Activated CD4-positive, alpha-beta T cell treated with anti-CD3 and anti-CD28 coated beads, Interleukin-2, amount 10 ng/mL, durations not matched to agents 24 days and 14 days (primary cell): ENCODE data around the gene PSMD1. TPM values are rescaled to one million over a fixed set of nuclear protein-coding genes. Genes with fewer than 3 reads are reported as not detected.
"Not testable (repeated sequence)": the region's sequence is repeated elsewhere in the genome, so short reads cannot be mapped to it uniquely, and the experiment has no call there.

Experiments used
- DNase-seq: peaks from one replicate; pipeline ENCODE4 v3.0.0; 2022
- H3K27ac Mint-ChIP-seq: one replicate; pipeline ENCODE4 v1.8.0; 2022; ENCODE audit warnings: mild to moderate bottlenecking, mixed read lengths
- H3K27me3 Mint-ChIP-seq: one replicate; pipeline ENCODE4 v1.8.0; 2022; ENCODE audit warnings: mixed read lengths
- H3K36me3 Mint-ChIP-seq: one replicate; pipeline ENCODE4 v1.8.0; 2022; ENCODE audit warnings: low read depth, mild to moderate bottlenecking, mixed read lengths
- H3K4me1 Mint-ChIP-seq: one replicate; pipeline ENCODE4 v1.8.0; 2021; ENCODE audit warnings: mixed read lengths
- H3K4me3 Mint-ChIP-seq: one replicate; pipeline ENCODE4 v1.8.0; 2022; ENCODE audit warnings: mild to moderate bottlenecking, moderate library complexity, mixed read lengths
- H3K9me3 Mint-ChIP-seq: one replicate; pipeline ENCODE4 v1.8.0; 2021; ENCODE audit warnings: mixed read lengths
- intact Hi-C: fragments of 100-400 bp; cut with micrococcal nuclease; formaldehyde crosslinking; loops from one replicate; pipeline ENCODE4 v1.15.1; 2023
- total RNA-seq: library from RNA; stranded (reverse); gene quantifications from 2 replicates; pipeline ENCODE4 v1.2.3, GENCODE V29; 2022

Gene PSMD1
- total RNA-seq, 1 donor from 2014 or later: 200 TPM

- peak overlapping the region; percentile 79 for H3K27ac Mint-ChIP-seq
- peaks cover 53% of the 10 kb centered on the region for H3K4me1 Mint-ChIP-seq
- peaks cover 6% of the 10 kb centered on the region for H3K27me3 Mint-ChIP-seq
- intact Hi-C loops: loop anchor here (5.0 to 10.0 kb wide), 2 partner anchors 405 to 727 kb away; partner anchors contain the start of genes COPS7B, NCL and PDE6D
- H3K9me3 Mint-ChIP-seq: no peaks in the 10 kb centered on the region
- DNase-seq: no peak
- peaks cover 20% of the 10 kb centered on the region for H3K36me3 Mint-ChIP-seq
- H3K4me3 Mint-ChIP-seq: peak overlapping the region; percentile 95
Measured at GRCh38 chr2:231057590-231057989, 923 bp downstream of the PSMD1 start.

DNA sequence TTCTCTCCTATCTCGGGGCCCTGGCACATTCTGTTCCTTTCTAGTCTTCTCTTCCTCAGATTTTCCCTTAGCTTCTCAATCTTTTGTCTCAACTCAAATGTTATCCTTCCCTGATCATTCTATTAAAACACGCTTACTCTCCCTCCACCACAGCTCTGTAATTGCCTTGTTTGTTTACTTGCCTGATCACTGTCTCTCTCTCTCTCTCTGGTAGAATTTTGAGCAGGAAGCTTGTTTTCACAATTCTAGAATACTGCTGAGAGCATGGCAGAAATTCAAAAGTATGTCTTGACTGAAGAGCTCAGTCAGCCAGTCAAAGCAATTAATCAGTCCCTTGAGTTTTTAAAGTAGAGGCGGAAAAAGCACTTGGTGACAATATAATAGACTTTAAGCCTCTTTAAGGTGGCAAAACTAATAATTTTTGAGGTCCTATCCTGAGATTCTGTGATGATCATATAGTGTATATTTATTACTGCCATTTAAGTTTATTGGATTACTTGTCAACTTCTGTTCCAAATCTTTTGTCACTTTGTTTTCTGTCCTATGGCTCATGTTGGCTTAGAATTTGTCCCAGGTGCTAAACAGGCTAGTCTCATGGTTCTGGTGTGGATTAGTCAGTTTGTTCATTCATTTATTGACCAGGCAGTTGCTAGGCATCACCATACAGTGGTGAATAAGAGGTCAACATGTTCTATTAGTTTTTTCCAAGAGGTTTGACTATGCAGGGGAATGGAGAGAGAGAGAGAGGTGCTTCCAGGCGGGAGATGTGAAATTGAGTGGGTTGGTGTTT, 2.3 kb downstream of the PSMD1 start:
- H3K9me3 Mint-ChIP-seq: no peaks in the 10 kb centered on the region
- DNase-seq: peak; percentile 51
- H3K27ac Mint-ChIP-seq: peak overlapping the region; percentile 9
- peaks cover 30% of the 10 kb centered on the region for H3K36me3 Mint-ChIP-seq
- peaks cover 4% of the 10 kb centered on the region for H3K27me3 Mint-ChIP-seq
- H3K4me1 Mint-ChIP-seq: peaks cover 40% of the 10 kb centered on the region
- intact Hi-C loops: loop anchor here (5.0 to 10.0 kb wide), 2 partner anchors 403 to 726 kb away; partner anchors contain the start of genes COPS7B, NCL and PDE6D
- H3K4me3 Mint-ChIP-seq: peak overlapping the region; percentile 95

GRCh38 chr2:231059756-231060155, 3.1 kb downstream of the PSMD1 start:
- H3K4me3 Mint-ChIP-seq: no peak overlapping the region
- peaks cover 37% of the 10 kb centered on the region for H3K4me1 Mint-ChIP-seq
- H3K36me3 Mint-ChIP-seq: peaks cover 34% of the 10 kb centered on the region
- no peaks in the 10 kb centered on the region for H3K9me3 Mint-ChIP-seq
- no peaks in the 10 kb centered on the region for H3K27me3 Mint-ChIP-seq
- no peak overlapping the region for H3K27ac Mint-ChIP-seq
- DNase-seq: no peak
- intact Hi-C loops: loop anchor here (5.0 to 10.0 kb wide), 2 partner anchors 403 to 725 kb away; partner anchors contain the start of genes COPS7B, NCL and PDE6D

- no peak overlapping the region for H3K4me3 Mint-ChIP-seq
- H3K4me1 Mint-ChIP-seq: peaks cover 29% of the 10 kb centered on the region
- peaks cover 47% of the 10 kb centered on the region for H3K36me3 Mint-ChIP-seq
- no peaks in the 10 kb centered on the region for H3K9me3 Mint-ChIP-seq
- no peak overlapping the region for H3K27ac Mint-ChIP-seq
- intact Hi-C loops: no loop called here
- no peak for DNase-seq
- H3K27me3 Mint-ChIP-seq: no peaks in the 10 kb centered on the region
Measured at GRCh38 chr2:231062776-231063175, 6.1 kb downstream of the PSMD1 start.

GRCh38 chr2:231063347-231063746, 6.7 kb downstream of the PSMD1 start:
- H3K4me1 Mint-ChIP-seq: peaks cover 28% of the 10 kb centered on the region
- intact Hi-C loops: no loop called here
- H3K36me3 Mint-ChIP-seq: peaks cover 50% of the 10 kb centered on the region
- DNase-seq: no peak
- H3K27me3 Mint-ChIP-seq: no peaks in the 10 kb centered on the region
- H3K9me3 Mint-ChIP-seq: no peaks in the 10 kb centered on the region
- no peak overlapping the region for H3K27ac Mint-ChIP-seq
- H3K4me3 Mint-ChIP-seq: no peak overlapping the region

- Mint-ChIP-seq H3K4me3 (no peak overlapping the region), H3K4me1 (peaks cover 13% of the 10 kb centered on the region), H3K36me3 (peaks cover 51% of the 10 kb centered on the region), H3K27ac (no peak overlapping the region), H3K9me3 (no peaks in the 10 kb centered on the region), H3K27me3 (no peaks in the 10 kb centered on the region)
- DNase-seq: no peak
- intact Hi-C loops: no loop called here
Measured at GRCh38 chr2:231065966-231066365, 9.3 kb downstream of the PSMD1 start.

DNA sequence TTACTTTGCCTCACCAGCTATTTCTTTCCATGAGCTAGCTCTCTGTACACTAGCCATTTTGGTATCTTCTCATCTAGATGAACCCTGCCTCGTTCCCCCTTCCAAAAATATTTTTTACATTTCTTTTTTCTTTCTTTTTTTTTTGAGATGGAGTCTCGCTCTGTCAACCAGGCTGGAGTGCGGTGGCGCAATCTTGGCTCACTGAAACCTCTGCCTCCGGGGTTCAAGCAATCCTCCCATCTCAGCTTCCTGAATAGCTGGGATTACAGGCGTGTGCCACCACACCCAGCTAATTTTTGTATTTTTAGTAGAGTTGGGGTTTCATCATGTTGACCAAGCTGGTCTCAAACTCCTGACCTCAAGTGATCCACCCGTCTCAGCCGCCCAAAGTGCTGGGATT, 10.9 kb downstream of the PSMD1 start:
- H3K4me1 Mint-ChIP-seq, H3K9me3 Mint-ChIP-seq, H3K4me3 Mint-ChIP-seq, intact Hi-C loops, H3K27me3 Mint-ChIP-seq, H3K27ac Mint-ChIP-seq: not testable (repeated sequence)
- peaks cover 53% of the 10 kb centered on the region for H3K36me3 Mint-ChIP-seq
- peak; percentile 33 for DNase-seq

GRCh38 chr2:231068525-231069222, 12.0 kb downstream of the PSMD1 start:
- DNase-seq: peak; percentile 55
- Mint-ChIP-seq H3K4me1 (peaks cover 9% of the 10 kb centered on the region), H3K36me3 (peaks cover 47% of the 10 kb centered on the region), H3K9me3 (no peaks in the 10 kb centered on the region), H3K4me3 (no peak overlapping the region), H3K27ac (peak overlapping the region; percentile 52), H3K27me3 (no peaks in the 10 kb centered on the region)
- intact Hi-C loops: no loop called here

GRCh38 chr2:231069379-231070054, 12.8 kb downstream of the PSMD1 start:
- DNase-seq: peak; percentile 52
- Mint-ChIP-seq H3K27ac (no peak overlapping the region), H3K9me3 (no peaks in the 10 kb centered on the region), H3K36me3 (peaks cover 46% of the 10 kb centered on the region), H3K4me3 (no peak overlapping the region), H3K27me3 (no peaks in the 10 kb centered on the region), H3K4me1 (peaks cover 9% of the 10 kb centered on the region)
- intact Hi-C loops: no loop called here

GRCh38 chr2:231084565-231084964, 27.9 kb downstream of the PSMD1 start:
- peaks cover 61% of the 10 kb centered on the region for H3K36me3 Mint-ChIP-seq
- DNase-seq: no peak
- no peaks in the 10 kb centered on the region for H3K9me3 Mint-ChIP-seq
- no peaks in the 10 kb centered on the region for H3K27me3 Mint-ChIP-seq
- no peak overlapping the region for H3K27ac Mint-ChIP-seq
- no peaks in the 10 kb centered on the region for H3K4me1 Mint-ChIP-seq
- intact Hi-C loops: no loop called here
- H3K4me3 Mint-ChIP-seq: no peak overlapping the region

GRCh38 chr2:231088754-231089153, 32.1 kb downstream of the PSMD1 start:
- no peak overlapping the region for H3K27ac Mint-ChIP-seq
- no peaks in the 10 kb centered on the region for H3K27me3 Mint-ChIP-seq
- H3K4me3 Mint-ChIP-seq: no peak overlapping the region
- no peaks in the 10 kb centered on the region for H3K4me1 Mint-ChIP-seq
- H3K9me3 Mint-ChIP-seq: no peaks in the 10 kb centered on the region
- intact Hi-C loops: no loop called here
- DNase-seq: no peak
- peaks cover 49% of the 10 kb centered on the region for H3K36me3 Mint-ChIP-seq

- DNase-seq: no peak
- intact Hi-C loops: no loop called here
- H3K27me3 Mint-ChIP-seq: no peaks in the 10 kb centered on the region
- peaks cover 9% of the 10 kb centered on the region for H3K9me3 Mint-ChIP-seq
- H3K27ac Mint-ChIP-seq: no peak overlapping the region
- H3K4me3 Mint-ChIP-seq: no peak overlapping the region
- H3K4me1 Mint-ChIP-seq: no peaks in the 10 kb centered on the region
- H3K36me3 Mint-ChIP-seq: peaks cover 64% of the 10 kb centered on the region
Measured at GRCh38 chr2:231093933-231094332, 37.3 kb downstream of the PSMD1 start.

DNA sequence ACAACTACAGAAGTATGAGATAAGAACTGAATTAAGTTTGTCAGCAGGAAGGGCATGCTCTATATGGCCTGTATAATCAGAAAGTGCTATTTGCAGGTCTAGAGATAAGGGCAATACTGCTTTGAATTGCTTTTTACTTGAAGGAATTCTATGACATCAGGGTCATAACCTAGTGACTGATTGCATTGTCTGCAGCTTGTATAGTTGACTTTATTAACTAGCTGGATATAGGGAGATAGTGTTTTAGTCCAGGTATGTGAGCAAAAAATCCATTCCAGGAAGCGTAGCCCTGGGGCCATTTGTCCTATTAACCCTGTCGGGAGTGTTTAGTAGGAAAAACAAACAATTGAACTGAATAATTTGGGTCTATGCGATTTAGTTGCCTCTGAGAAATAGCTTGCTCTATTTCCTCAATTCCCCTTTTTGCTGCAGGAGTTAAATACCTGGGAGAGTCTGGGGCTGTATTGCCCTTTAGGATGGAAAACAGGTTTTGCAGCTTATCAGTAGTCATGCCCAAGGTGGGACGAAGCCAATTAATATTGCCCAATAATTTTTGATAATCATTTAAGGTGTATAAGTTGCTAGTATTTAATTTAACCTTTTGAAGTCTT, 38.2 kb downstream of the PSMD1 start:
- Mint-ChIP-seq H3K27me3 (no peaks in the 10 kb centered on the region), H3K27ac (no peak overlapping the region), H3K4me1 (no peaks in the 10 kb centered on the region), H3K9me3 (peaks cover 10% of the 10 kb centered on the region), H3K4me3 (no peak overlapping the region), H3K36me3 (peaks cover 68% of the 10 kb centered on the region)
- no peak for DNase-seq
- intact Hi-C loops: no loop called here
